Sigmoid colon (tissue), 4 donors: Measurements from ENCODE around the gene C14orf93.

Experiments used
- CTCF ChIP-seq, 4 experiments: fragments of 450-650 bp in 3 of 4; fragments of 200-600 bp in 1 of 4; IDR thresholded peaks; one replicate each; pipeline ENCODE4 v1.5.1; 2016 to 2019; ENCODE audit warnings: antibody characterized with exemption in 4 of 4, mild to moderate bottlenecking in 3 of 4, moderate library complexity in 2 of 4
- EP300 ChIP-seq, 4 donors: sonication (generic); formaldehyde crosslinking; IDR thresholded peaks; one replicate each; pipeline ENCODE4 v1.6.1; 2017; ENCODE audit warnings: antibody characterized with exemption in 4 of 4
- POLR2A ChIP-seq, 2 donors: fragments of 450-650 bp; IDR thresholded peaks; one replicate each; pipeline ENCODE4 v1.6.1; 2016; ENCODE audit warnings: antibody characterized with exemption in 2 of 2, mild to moderate bottlenecking in 2 of 2, moderate library complexity in 2 of 2
- POLR2AphosphoS5 ChIP-seq, 4 donors: sonication (generic); formaldehyde crosslinking; IDR thresholded peaks; one replicate each; pipeline ENCODE4 v1.6.1; 2017; ENCODE audit warnings: antibody characterized with exemption in 4 of 4

GRCh38 chr14:23033801-23034497, 24.0 kb upstream of the C14orf93 start:
- TF ChIP-seq CTCF (IDR thresholded peaks at IDR 0.05) (no peak), POLR2A (IDR thresholded peaks at IDR 0.05) (no peak), POLR2AphosphoS5 (IDR thresholded peaks at IDR 0.05) (no peak), EP300 (IDR thresholded peaks at IDR 0.05) (no peak)
